Cardiac fibroblast (primary cell): ENCODE data around the gene MTHFSD.

ENCODE experiments used
- DNase-seq, 2 donors: peaks; one replicate each; pipeline versions ENCODE4 v3.0.0 to v3.0.0-alpha.2; 2010; ENCODE audit warnings: low read depth in 2 of 2
- H3K4me3 ChIP-seq, 2 donors: replicated peaks in 1 of 2; 1 replicate in 1 of 2; 2 replicates in 1 of 2; pipeline ENCODE4 v1.5.1; 2011; ENCODE audit warnings: low read depth in 2 of 2, low read length in 2 of 2, mild to moderate bottlenecking in 2 of 2, moderate library complexity in 1 of 2
- TF ChIP-seq, protein P1 (sequence below): IDR thresholded peaks from one replicate; pipeline ENCODE4 v1.5.1; 2011; ENCODE audit warnings: low read depth, mild to moderate bottlenecking, low read length, inconsistent platforms

Gene MTHFSD

DNA sequence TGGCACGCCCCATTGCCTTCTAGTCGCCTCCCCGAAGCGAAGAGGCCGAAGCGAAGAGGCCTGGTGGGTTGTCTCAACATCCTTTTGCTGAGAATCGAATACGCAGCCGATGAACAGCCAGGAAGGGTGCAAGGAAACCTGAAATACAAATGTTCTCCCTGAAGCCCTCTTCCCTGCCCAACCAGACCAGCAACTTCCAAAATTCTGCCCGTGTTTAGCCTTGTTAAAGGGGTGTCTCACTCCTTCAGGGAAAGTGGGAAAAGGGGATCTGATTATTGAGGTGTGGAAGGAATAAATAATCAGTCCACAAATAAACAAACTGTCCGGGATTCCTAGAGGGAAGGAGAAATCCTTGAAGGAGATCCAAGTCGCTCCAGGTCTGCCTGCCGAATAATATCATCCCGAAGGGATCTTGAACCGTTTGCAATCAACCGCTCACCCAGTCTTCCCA lies 10.2 kb upstream of the MTHFSD start:
- DNase-seq, result peak in 1 of 2 donors; percentile 44
- TF ChIP-seq, protein P1, sequence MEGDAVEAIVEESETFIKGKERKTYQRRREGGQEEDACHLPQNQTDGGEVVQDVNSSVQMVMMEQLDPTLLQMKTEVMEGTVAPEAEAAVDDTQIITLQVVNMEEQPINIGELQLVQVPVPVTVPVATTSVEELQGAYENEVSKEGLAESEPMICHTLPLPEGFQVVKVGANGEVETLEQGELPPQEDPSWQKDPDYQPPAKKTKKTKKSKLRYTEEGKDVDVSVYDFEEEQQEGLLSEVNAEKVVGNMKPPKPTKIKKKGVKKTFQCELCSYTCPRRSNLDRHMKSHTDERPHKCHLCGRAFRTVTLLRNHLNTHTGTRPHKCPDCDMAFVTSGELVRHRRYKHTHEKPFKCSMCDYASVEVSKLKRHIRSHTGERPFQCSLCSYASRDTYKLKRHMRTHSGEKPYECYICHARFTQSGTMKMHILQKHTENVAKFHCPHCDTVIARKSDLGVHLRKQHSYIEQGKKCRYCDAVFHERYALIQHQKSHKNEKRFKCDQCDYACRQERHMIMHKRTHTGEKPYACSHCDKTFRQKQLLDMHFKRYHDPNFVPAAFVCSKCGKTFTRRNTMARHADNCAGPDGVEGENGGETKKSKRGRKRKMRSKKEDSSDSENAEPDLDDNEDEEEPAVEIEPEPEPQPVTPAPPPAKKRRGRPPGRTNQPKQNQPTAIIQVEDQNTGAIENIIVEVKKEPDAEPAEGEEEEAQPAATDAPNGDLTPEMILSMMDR, result no peak
- peak overlapping the region in 1 of 2 donors; percentile 87 for H3K4me3 ChIP-seq

DNA sequence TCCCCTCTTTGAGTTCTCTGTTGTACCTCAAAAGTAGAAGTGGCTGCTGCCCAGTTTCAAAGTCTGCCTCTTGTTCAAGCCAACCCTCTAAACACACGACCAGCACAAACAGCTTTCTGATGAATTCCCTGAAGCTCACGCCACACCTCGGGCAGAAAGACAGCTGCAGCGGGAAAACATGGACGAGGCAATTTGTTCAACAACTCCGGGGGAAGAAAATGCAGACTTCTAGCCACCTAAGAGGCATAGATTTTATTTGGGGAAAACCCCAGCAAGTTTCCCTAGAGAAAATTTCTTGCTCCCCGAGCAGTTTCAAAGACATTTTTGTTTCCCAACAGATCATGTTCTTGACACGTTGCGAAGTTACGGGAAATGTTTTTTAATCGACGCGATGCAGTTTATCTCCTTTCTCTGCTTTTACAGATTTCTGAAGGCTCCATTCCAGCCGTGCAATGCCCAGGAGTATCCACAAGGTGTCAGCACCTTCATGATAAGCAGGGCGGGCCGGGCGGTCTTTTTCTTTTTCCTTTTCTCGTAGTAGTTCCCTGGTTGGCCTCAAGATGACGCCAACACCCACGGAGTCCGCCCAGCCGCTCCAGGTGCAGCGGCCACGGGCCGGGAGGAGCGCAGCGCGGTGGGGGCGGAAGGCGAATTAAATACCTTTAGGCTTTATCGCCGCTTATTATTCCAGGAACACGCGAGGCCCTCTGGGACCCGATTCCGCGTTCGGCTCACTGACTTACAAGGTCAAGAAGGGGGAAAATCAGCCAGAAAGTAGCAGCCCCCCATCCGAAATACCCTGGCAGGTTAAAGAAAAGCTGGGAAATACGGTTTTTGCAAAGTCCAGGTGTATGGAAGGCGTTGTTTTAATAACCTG lies 8.7 kb upstream of the MTHFSD start:
- TF ChIP-seq, protein P1, result peak; percentile 100
- peak overlapping the region; percentile 6 to 42 for H3K4me3 ChIP-seq
- DNase-seq, result peak; percentile 93 to 96

GRCh38 chr16:86562356-86562755 lies 7.3 kb upstream of the MTHFSD start:
- TF ChIP-seq, protein P1, result no peak

DNA sequence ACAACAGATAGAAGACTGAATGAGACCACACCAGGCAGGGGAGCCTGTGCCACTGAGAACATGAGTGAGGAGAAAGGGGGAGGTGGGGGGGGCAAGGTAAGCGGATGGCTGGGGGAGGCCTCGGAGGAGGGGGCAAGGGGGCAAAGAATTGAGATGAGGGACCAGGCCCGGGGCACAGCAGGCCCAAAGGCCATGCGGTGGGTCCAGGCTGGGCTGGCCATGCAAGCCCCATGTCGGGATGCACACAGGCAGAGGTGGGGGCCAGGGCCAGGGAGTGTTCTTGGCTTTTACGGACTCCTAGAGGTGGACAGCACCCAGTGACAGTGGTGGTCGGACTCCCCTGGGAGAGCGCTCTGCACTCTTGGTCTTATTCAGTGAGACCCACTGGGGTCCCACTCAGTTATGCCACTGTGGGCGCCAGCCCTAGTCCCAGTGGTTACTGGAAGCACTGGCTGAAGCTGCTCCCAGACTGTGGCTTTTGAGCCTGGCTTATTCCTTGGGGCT lies 4.8 kb upstream of the MTHFSD start:
- H3K4me3 ChIP-seq, result no peak overlapping the region
- TF ChIP-seq, protein P1, result no peak
- no peak for DNase-seq

More at GRCh38 chr16:86562356-86562755, 7.3 kb upstream of the MTHFSD start:
- no peak overlapping the region for H3K4me3 ChIP-seq
- DNase-seq, result no peak

DNA sequence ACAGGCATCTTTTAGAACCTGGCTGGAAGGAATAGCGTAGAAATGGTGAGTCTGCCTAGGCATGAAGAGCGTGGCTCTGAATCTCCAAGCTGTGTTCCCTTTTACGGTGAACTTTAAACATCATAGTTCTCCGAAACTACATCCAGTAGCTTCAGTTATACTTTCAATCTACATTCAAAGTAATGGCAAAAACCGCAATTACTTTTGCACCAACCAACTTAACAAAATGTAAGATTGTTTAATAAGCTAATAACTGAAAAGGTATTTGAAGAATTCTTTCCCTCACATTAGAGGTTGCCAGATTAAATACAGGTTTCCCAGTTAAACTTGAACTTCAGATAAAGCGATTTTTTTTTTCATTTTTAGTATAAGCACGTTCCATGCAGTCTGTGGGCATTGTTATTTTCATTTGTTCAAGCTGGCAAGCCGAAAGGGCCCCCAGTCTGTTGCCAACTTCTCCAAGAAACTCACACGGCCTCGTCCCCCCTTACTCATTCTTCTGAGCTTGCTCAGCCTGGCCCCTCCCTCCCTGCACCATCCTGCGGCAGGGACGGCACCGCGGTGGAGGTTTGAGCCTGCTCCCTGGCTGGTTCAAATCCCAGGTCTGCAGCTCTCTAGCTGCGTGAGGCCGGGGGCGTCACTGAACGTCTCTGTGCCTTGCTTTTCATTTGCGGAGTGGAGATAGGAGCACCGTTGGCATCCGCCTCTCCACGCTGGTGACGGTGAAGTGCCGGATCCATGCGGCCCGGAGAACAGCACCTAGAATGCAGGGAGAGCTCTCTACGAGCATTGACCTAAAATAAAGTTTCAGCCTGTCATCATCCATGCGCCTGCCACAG lies 3.5 kb upstream of the MTHFSD start:
- TF ChIP-seq, protein P1, result no peak
- no peak overlapping the region for H3K4me3 ChIP-seq
- DNase-seq, result no peak

DNA sequence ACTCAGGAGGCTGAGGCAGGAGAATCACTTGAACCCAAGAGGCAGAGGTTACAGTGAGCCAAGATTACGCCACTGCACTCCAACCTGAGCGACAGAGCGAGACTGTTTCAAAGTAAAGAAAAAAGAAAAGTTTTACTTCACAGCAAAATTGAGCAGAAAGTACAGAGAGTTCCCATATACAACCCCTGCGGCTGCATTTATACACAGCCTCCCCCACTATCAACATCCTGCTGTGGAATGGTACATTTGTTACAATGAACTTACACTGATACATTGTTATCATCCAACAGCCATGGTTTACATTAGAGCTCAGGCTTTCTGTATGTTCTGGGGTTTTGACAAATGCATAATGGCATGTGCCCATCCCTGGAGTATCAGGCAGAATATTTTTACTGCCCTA lies 2.6 kb upstream of the MTHFSD start:
- DNase-seq, result no peak
- TF ChIP-seq, protein P1, result no peak
- H3K4me3 ChIP-seq, result no peak overlapping the region
